Fibroblast of lung (primary cell): ENCODE data around the gene KCNIP3. TPM values are rescaled to one million over a fixed set of nuclear protein-coding genes. Genes with fewer than 3 reads are reported as not detected.

ENCODE experiments used
- DNase-seq, 2 donors: peaks; one replicate each; pipeline versions ENCODE4 v3.0.0 to v3.0.0-alpha.2; 2010; ENCODE audit warnings: low read depth in 2 of 2
- H2AFZ ChIP-seq: 2 replicates; pipeline ENCODE4 v1.5.1; 2012; ENCODE audit warnings: low read length, control low read depth, inconsistent platforms
- H3K27ac ChIP-seq: 2 replicates; pipeline ENCODE4 v1.5.1; 2011; ENCODE audit warnings: low read length, control low read depth; ENCODE audit not compliant: insufficient read depth
- H3K27me3 ChIP-seq: 2 replicates; pipeline ENCODE4 v1.5.1; 2011; ENCODE audit warnings: mild to moderate bottlenecking, low read length; ENCODE audit not compliant: control insufficient read depth, insufficient read depth
- H3K36me3 ChIP-seq: 2 replicates; pipeline ENCODE4 v1.5.1; 2011; ENCODE audit warnings: low read length; ENCODE audit not compliant: control insufficient read depth, insufficient read depth
- H3K4me1 ChIP-seq: 2 replicates; pipeline ENCODE4 v1.5.1; 2011; ENCODE audit warnings: low read length; ENCODE audit not compliant: control insufficient read depth, insufficient read depth; ENCODE audit errors: extremely low read depth
- H3K4me2 ChIP-seq: 2 replicates; pipeline ENCODE4 v1.5.1; 2011; ENCODE audit warnings: low read length, control low read depth; ENCODE audit not compliant: insufficient read depth; ENCODE audit errors: extremely low read depth
- H3K4me3 ChIP-seq, 4 experiments: fragments of 200-600 bp in 1 of 4; sonication (generic) in 1 of 4; replicated peaks in 1 of 4; 2 replicates each; pipeline ENCODE4 v1.5.1; 2011 to 2016; ENCODE audit warnings: low read length in 4 of 4, low read depth in 3 of 4, mild to moderate bottlenecking in 3 of 4, control low read depth in 2 of 4, inconsistent platforms in 1 of 4, mixed read lengths in 1 of 4; ENCODE audit not compliant: insufficient read depth in 1 of 4; ENCODE audit errors: control extremely low read depth in 1 of 4
- H3K79me2 ChIP-seq: 2 replicates; pipeline ENCODE4 v1.5.1; 2012; ENCODE audit warnings: mild to moderate bottlenecking, low read length, inconsistent platforms; ENCODE audit not compliant: control insufficient read depth, insufficient read depth
- H3K9ac ChIP-seq: 2 replicates; pipeline ENCODE4 v1.5.1; 2011; ENCODE audit warnings: mild to moderate bottlenecking, low read length, control low read depth; ENCODE audit not compliant: insufficient read depth
- H3K9me3 ChIP-seq: 2 replicates; pipeline ENCODE4 v1.5.1; 2012; ENCODE audit warnings: low read depth, low read length; ENCODE audit not compliant: control insufficient read depth, insufficient read depth
- H4K20me1 ChIP-seq: 2 replicates; pipeline ENCODE4 v1.5.1; 2011; ENCODE audit warnings: low read length; ENCODE audit not compliant: control insufficient read depth, insufficient read depth; ENCODE audit errors: extremely low read depth
- EZH2 ChIP-seq: IDR thresholded peaks from 2 replicates; pipeline ENCODE4 v1.5.1; 2012; ENCODE audit warnings: low read length, control low read depth, mild to moderate bottlenecking; ENCODE audit errors: missing control alignments
- polyA plus RNA-seq, 2 donors: library from polyadenylated mRNA; depleted of rRNA in 1 of 2; stranded (reverse) in 1 of 2; unstranded in 1 of 2; fragments of >200 nt; gene quantifications; 2 replicates each; pipeline ENCODE4 v1.2.1, GENCODE V29; 2011 to 2012; ENCODE audit warnings: missing spikeins in 1 of 2
- total RNA-seq: library from RNA; depleted of rRNA; stranded (reverse); fragments of >200 nt; gene quantifications from 2 replicates; pipeline ENCODE4 v1.2.1, GENCODE V29; 2014
- TF ChIP-seq, protein P1 (sequence below), 2 donors: IDR thresholded peaks in 1 of 2; conservative IDR thresholded peaks in 1 of 2; 1 replicate in 1 of 2; 2 replicates in 1 of 2; pipeline ENCODE4 v1.5.1; 2011 to 2012; ENCODE audit warnings: low read length in 2 of 2, control low read depth in 1 of 2, inconsistent platforms in 1 of 2, low read depth in 1 of 2, mild to moderate bottlenecking in 1 of 2

The KCNIP3 gene
- total and polyA plus RNA-seq, 2 donors (not counting 1 experiment from before 2014, with no cell fraction given): 0.32 to 1.7 TPM

DNA sequence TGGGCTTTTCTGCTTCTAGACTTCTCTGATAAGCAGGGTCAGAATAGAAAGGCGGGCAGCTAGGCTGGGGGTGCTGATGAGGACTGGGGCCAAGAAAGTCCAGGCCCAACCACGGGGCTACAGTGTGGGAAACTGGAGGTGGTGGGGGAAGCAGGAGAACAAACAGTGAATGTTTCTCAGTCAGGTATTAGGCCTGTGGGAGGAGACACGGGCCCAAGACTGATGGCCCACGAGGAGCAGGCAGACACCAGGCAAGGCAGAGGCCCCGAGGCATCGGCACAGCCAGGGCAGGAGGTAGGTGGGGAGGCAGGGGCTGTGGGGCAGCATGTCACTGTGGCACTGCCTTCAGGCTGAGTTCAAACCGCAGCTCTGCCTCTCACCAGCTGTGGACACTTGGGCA is 40.7 kb downstream of the KCNIP3 start:
- Histone ChIP-seq H3K36me3 (no peaks in the 10 kb centered on the region), H3K9me3 (no peaks in the 10 kb centered on the region), H3K4me2 (no peak overlapping the region), H4K20me1 (no peaks in the 10 kb centered on the region), H3K9ac (no peak overlapping the region), H3K27ac (no peak overlapping the region), H3K4me3 (no peak overlapping the region), H2AFZ (no peak overlapping the region), H3K79me2 (no peaks in the 10 kb centered on the region), H3K27me3 (peaks cover 13% of the 10 kb centered on the region), H3K4me1 (no peaks in the 10 kb centered on the region)
- TF ChIP-seq, protein P1, sequence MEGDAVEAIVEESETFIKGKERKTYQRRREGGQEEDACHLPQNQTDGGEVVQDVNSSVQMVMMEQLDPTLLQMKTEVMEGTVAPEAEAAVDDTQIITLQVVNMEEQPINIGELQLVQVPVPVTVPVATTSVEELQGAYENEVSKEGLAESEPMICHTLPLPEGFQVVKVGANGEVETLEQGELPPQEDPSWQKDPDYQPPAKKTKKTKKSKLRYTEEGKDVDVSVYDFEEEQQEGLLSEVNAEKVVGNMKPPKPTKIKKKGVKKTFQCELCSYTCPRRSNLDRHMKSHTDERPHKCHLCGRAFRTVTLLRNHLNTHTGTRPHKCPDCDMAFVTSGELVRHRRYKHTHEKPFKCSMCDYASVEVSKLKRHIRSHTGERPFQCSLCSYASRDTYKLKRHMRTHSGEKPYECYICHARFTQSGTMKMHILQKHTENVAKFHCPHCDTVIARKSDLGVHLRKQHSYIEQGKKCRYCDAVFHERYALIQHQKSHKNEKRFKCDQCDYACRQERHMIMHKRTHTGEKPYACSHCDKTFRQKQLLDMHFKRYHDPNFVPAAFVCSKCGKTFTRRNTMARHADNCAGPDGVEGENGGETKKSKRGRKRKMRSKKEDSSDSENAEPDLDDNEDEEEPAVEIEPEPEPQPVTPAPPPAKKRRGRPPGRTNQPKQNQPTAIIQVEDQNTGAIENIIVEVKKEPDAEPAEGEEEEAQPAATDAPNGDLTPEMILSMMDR (conservative IDR thresholded peaks at IDR 0.05 in 1 of 2, IDR thresholded peaks at IDR 0.05 in 1 of 2; ENCODE audit: low read depth in 1 of 2, low read length in 2 of 2): no peak
- DNase-seq: no peak

DNA sequence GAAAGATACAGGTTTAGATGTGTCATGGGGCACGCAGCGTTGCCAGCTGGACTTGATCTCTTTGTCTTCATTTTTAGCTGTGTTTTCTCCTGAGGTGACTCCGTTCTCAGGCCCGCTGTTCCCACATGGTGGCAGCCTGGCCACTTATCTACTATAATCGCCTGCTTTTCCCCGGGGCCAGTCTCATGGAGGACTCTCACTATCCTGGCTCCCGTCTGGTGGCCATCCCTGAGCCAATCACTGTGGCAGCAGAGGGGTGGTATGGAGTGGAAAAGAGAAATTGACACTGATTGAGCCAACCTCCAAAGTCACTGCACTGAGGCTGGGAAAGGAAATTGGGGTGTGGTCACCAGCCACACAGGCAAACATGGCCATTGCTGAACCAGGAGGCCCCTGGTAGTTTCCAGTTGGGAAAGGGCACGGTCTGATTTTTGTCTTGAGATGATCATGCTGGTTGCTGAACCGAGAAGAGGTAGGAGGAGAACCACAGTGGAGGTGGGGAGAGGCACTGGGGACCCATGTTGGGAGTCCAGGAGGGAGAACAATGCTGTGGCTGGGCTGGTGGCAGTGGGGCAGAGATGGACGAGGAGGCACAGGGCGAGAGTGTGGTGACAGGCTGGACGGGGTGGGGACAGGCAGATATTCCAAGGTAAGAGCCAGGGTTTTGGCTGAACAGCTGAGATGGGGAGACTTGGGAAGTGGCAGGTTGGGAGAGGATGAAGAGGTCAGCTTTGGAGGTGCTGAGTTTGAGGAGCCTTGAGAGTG is 45.6 kb downstream of the KCNIP3 start:
- no peaks in the 10 kb centered on the region for H3K9me3 ChIP-seq
- H2AFZ ChIP-seq: no peak overlapping the region
- no peaks in the 10 kb centered on the region for H3K4me1 ChIP-seq
- no peak for TF ChIP-seq EZH2
- no peaks in the 10 kb centered on the region for H3K36me3 ChIP-seq
- H3K27ac ChIP-seq: no peak overlapping the region
- no peak overlapping the region for H3K4me3 ChIP-seq
- H4K20me1 ChIP-seq: no peaks in the 10 kb centered on the region
- no peak for DNase-seq
- no peak overlapping the region for H3K4me2 ChIP-seq
- H3K27me3 ChIP-seq: peaks cover 9% of the 10 kb centered on the region
- no peak overlapping the region for H3K9ac ChIP-seq
- H3K79me2 ChIP-seq: no peaks in the 10 kb centered on the region

DNA sequence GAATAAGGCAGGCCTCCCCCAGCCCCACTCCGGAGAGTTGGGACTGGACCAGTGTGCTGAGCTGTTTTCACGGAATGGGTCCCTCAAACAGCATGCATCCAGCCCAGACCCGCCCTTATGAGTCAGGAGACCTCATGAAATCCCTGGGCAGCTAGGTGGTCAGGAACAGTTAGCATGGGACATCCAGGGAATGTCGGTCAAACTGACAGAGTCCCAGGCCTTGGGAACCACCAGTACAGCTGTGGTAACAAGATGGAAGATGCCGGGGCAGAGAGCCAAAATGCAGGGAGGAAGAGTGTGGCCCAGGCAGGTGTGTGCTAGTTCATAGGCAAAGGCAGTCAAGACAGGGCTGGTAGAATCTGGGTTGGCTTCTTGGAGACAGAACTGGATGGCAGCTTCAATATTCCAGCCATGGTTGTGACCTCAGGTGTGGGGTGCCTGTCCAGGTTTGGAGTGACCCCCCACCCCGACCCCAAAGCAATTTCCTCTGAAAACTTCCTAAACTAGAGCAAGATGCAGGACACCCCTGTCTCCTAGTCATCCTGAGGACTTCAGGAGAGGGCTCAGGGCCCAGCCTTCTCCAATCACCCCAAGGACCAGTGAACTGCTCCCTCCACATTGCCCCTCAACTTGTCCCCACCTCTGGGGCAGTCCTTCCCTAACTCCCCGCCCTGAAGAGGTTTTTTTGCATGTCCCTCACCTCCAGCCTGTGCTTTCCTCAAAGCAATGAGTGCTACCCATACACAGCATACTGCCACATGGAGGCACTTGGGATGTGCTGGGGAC is 46.5 kb downstream of the KCNIP3 start:
- H3K79me2 ChIP-seq: no peaks in the 10 kb centered on the region
- H3K9ac ChIP-seq: no peak overlapping the region
- H3K27me3 ChIP-seq: peaks cover 4% of the 10 kb centered on the region
- no peaks in the 10 kb centered on the region for H3K36me3 ChIP-seq
- no peak overlapping the region for H3K4me3 ChIP-seq
- H3K4me1 ChIP-seq: no peaks in the 10 kb centered on the region
- H4K20me1 ChIP-seq: no peaks in the 10 kb centered on the region
- DNase-seq: no peak
- no peak overlapping the region for H3K27ac ChIP-seq
- TF ChIP-seq EZH2: no peak
- TF ChIP-seq, protein P1 (conservative IDR thresholded peaks at IDR 0.05 in 1 of 2, IDR thresholded peaks at IDR 0.05 in 1 of 2; ENCODE audit: low read depth in 1 of 2, low read length in 2 of 2): no peak
- H2AFZ ChIP-seq: no peak overlapping the region
- no peak overlapping the region for H3K4me2 ChIP-seq
- H3K9me3 ChIP-seq: no peaks in the 10 kb centered on the region
